Measurements from ENCODE around the gene INSC.

INSC gene

DNA sequence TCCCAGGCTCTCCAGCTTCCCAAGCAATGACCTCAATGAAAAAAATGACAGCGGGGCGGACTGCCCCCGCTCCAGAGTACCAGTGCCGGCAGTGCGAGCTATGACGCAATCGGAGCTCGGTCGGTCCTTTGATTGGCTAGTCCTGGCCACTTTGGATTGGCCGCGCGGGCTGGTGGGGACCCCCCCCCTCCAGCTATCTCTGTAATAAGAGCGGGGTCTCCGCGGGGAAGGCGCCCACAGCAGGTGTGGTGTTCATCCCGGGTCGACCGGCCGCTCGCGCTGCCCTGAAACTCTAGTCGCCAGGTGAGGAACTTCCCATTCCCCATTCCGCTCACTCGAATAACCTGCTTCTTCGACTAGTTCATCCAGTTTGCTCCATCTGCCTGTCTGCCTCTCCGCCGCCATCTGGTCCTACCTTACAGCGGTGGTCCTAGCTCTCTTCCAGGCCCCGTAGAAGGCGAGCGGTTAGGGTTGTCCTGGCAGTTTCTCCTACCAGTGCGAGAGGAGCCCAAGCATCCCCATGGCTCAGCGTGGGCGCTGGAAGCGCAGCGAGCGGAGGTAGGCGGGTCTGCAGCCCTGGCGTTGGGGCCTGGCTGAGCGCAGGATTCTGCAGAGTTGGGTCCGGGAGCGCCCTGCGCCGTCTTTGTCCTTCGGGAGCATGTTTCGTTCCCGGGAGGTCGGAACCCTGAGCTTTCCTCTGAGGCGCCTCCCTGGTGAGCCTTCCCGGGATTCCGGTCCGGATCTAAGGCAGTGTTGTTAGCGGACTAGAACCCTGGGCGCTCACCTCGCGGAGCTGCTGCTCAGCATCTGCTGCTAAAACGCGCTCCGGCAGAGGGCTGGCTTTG, 41.1 kb upstream of the INSC start, which contains the start of gene CALCB:
TSS of gene CALCB (plus strand) at position 233 of the 845 bp plus-strand sequence. CDS start 1,126 bp downstream, outside the sequence.
- Histone ChIP-seq H4K8ac (ENCODE audit: low read depth, low read length) (no peak within 1 kb of the TSS), H3K27ac (ENCODE audit: low read depth, low read length) (no peak within 1 kb of the TSS), H3K36me3 (ENCODE audit: control insufficient read depth in 1 of 2, insufficient read depth in 2 of 2, low read length in 2 of 2) (no peaks in the 10 kb centered on the region), H2AK5ac (ENCODE audit: low read length) (no peak within 1 kb of the TSS), H3K79me1 (ENCODE audit: low read length) (no peaks in the 10 kb centered on the region), H3K9me3 (ENCODE audit: insufficient read depth, low read depth, low read length) (peaks cover 8% of the 10 kb centered on the region), H3K4me1 (ENCODE audit: control insufficient read depth in 1 of 2, insufficient read depth in 2 of 2, low read length in 2 of 2) (peaks cover 3 to 9% of the 10 kb centered on the region in 2 experiments), H2BK120ac (ENCODE audit: insufficient read depth, low read length, poor library complexity) (no peak within 1 kb of the TSS), H3K9ac (ENCODE audit: low read length) (no peak within 1 kb of the TSS), H3K14ac (ENCODE audit: low read length) (no peak within 1 kb of the TSS), H3K4ac (ENCODE audit: low read depth, low read length) (no peak within 1 kb of the TSS), H3K4me2 (ENCODE audit: low read length) (peak within 1 kb of the TSS; percentile 80), H3K18ac (ENCODE audit: low read length) (no peak within 1 kb of the TSS), H3K27me3 (ENCODE audit: insufficient read depth, low read length) (no peaks in the 10 kb centered on the region), H2AFZ (ENCODE audit: insufficient read depth, low read length, poor library complexity) (no peak within 1 kb of the TSS), H2BK5ac (ENCODE audit: low read depth, low read length, poor library complexity) (no peak within 1 kb of the TSS), H4K91ac (ENCODE audit: low read depth, low read length) (no peak within 1 kb of the TSS), H3K4me3 (ENCODE audit: low read depth, low read length) (peak within 1 kb of the TSS; percentile 43), H2BK12ac (ENCODE audit: low read length) (no peak within 1 kb of the TSS), H3K79me2 (ENCODE audit: control insufficient read depth, insufficient read depth, low read length, poor library complexity) (no peaks in the 10 kb centered on the region), H4K12ac (ENCODE audit: low read depth, low read length) (no peak within 1 kb of the TSS), H3K23ac (ENCODE audit: low read length) (no peak within 1 kb of the TSS)
- WGBS (ENCODE audit: extremely low coverage, insufficient coverage, insufficient read length): no CpG with 5 or more reads among the region's 60 CpGs
- DNase-seq: peak; percentile 11 to 49

DNA sequence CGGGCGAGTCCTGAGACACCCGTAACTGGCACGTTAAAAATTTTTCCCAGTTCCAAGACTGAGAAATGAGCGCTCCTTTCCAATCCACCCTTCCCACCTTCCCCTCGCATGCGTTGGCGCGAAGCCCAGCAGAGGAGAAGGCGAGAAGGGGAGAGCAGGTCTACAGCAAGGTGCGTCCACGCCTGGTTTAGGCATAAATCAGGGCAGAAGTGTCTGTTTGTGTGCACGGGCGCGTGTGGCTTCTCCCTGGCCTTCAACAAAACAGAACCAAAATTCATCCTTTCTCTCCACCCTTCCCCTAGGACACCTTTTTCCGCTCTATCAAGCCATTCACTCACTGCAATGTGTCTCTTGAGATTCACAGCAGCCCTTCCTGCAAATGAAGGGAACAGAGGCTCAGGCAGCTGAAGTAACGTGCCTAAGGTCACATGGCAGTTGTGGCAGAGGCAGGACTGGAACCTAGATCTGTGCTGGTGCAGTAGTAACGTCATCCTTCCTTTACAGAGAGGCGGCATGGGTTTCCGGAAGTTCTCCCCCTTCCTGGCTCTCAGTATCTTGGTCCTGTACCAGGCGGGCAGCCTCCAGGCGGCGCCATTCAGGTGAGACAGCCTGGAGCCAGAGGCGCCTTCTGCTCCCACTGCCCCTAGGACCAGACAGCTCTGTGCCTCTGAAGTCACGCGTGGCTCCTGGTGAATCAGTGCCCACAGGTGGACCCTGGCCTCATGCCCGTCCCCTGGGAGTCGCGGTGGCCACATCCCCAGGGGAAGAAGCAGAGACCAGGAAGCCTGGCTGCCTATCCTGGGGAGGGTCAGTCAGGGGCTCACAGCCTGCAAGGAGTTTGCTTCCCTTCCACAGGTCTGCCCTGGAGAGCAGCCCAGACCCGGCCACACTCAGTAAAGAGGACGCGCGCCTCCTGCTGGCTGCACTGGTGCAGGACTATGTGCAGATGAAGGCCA, 40.2 kb upstream of the INSC start:
- Histone ChIP-seq H2BK120ac (ENCODE audit: insufficient read depth, low read length, poor library complexity) (no peak overlapping the region), H3K14ac (ENCODE audit: low read length) (no peak overlapping the region), H2AK5ac (ENCODE audit: low read length) (no peak overlapping the region), H3K18ac (ENCODE audit: low read length) (no peak overlapping the region), H3K4ac (ENCODE audit: low read depth, low read length) (no peak overlapping the region), H3K79me1 (ENCODE audit: low read length) (no peaks in the 10 kb centered on the region), H2BK12ac (ENCODE audit: low read length) (no peak overlapping the region), H3K9me3 (ENCODE audit: insufficient read depth, low read depth, low read length) (peaks cover 8% of the 10 kb centered on the region), H2BK5ac (ENCODE audit: low read depth, low read length, poor library complexity) (no peak overlapping the region), H3K79me2 (ENCODE audit: control insufficient read depth, insufficient read depth, low read length, poor library complexity) (no peaks in the 10 kb centered on the region), H3K23ac (ENCODE audit: low read length) (no peak overlapping the region), H3K4me1 (ENCODE audit: control insufficient read depth in 1 of 2, insufficient read depth in 2 of 2, low read length in 2 of 2) (peaks cover 3 to 9% of the 10 kb centered on the region in 2 experiments), H2AFZ (ENCODE audit: insufficient read depth, low read length, poor library complexity) (no peak overlapping the region), H4K91ac (ENCODE audit: low read depth, low read length) (no peak overlapping the region), H4K8ac (ENCODE audit: low read depth, low read length) (no peak overlapping the region), H3K27ac (ENCODE audit: low read depth, low read length) (no peak overlapping the region), H4K12ac (ENCODE audit: low read depth, low read length) (no peak overlapping the region), H3K4me2 (ENCODE audit: low read length) (peak overlapping the region; percentile 80), H3K4me3 (ENCODE audit: low read depth, low read length) (no peak overlapping the region), H3K27me3 (ENCODE audit: insufficient read depth, low read length) (no peaks in the 10 kb centered on the region), H3K36me3 (ENCODE audit: control insufficient read depth in 1 of 2, insufficient read depth in 2 of 2, low read length in 2 of 2) (no peaks in the 10 kb centered on the region), H3K9ac (ENCODE audit: low read length) (no peak overlapping the region)
- no CpG with 5 or more reads among the region's 33 CpGs for whole genome bisulfite sequencing (ENCODE audit: extremely low coverage, insufficient coverage, insufficient read length)
- peak; percentile 70 to 83 for DNase-seq

DNA sequence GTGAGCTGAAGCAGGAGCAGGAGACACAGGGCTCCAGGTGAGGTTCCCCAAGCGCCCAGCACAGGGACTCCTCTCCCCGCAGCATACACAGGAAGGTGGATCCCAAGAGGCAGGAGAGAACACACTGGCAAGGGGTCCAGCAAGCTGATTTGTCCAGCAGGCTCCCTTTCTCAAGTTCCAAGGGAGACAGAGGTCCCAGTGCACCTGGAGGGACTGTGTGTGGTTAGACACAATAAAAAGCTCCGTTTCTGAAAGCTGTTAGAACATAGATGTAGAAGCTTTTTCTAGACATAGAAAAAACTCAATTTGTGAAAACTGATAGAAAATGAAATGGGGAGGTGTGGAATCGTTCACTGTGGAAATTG, 39.6 kb upstream of the INSC start:
- Histone ChIP-seq H3K27ac (ENCODE audit: low read depth, low read length) (no peak overlapping the region), H3K9me3 (ENCODE audit: insufficient read depth, low read depth, low read length) (peaks cover 8% of the 10 kb centered on the region), H3K4me3 (ENCODE audit: low read depth, low read length) (no peak overlapping the region), H3K18ac (ENCODE audit: low read length) (no peak overlapping the region), H2BK120ac (ENCODE audit: insufficient read depth, low read length, poor library complexity) (no peak overlapping the region), H3K4me2 (ENCODE audit: low read length) (no peak overlapping the region), H3K23ac (ENCODE audit: low read length) (no peak overlapping the region), H2AK5ac (ENCODE audit: low read length) (no peak overlapping the region), H3K36me3 (ENCODE audit: control insufficient read depth in 1 of 2, insufficient read depth in 2 of 2, low read length in 2 of 2) (no peaks in the 10 kb centered on the region), H3K14ac (ENCODE audit: low read length) (no peak overlapping the region), H3K4ac (ENCODE audit: low read depth, low read length) (no peak overlapping the region), H3K79me2 (ENCODE audit: control insufficient read depth, insufficient read depth, low read length, poor library complexity) (no peaks in the 10 kb centered on the region), H2BK5ac (ENCODE audit: low read depth, low read length, poor library complexity) (no peak overlapping the region), H2BK12ac (ENCODE audit: low read length) (no peak overlapping the region), H4K12ac (ENCODE audit: low read depth, low read length) (no peak overlapping the region), H3K9ac (ENCODE audit: low read length) (no peak overlapping the region), H3K4me1 (ENCODE audit: control insufficient read depth in 1 of 2, insufficient read depth in 2 of 2, low read length in 2 of 2) (peaks cover 3 to 9% of the 10 kb centered on the region in 2 experiments), H3K27me3 (ENCODE audit: insufficient read depth, low read length) (no peaks in the 10 kb centered on the region), H3K79me1 (ENCODE audit: low read length) (no peaks in the 10 kb centered on the region), H2AFZ (ENCODE audit: insufficient read depth, low read length, poor library complexity) (no peak overlapping the region), H4K91ac (ENCODE audit: low read depth, low read length) (no peak overlapping the region), H4K8ac (ENCODE audit: low read depth, low read length) (no peak overlapping the region)
- DNase-seq: no peak
- WGBS (ENCODE audit: extremely low coverage, insufficient coverage, insufficient read length): no CpG with 5 or more reads among the region's 4 CpGs

DNA sequence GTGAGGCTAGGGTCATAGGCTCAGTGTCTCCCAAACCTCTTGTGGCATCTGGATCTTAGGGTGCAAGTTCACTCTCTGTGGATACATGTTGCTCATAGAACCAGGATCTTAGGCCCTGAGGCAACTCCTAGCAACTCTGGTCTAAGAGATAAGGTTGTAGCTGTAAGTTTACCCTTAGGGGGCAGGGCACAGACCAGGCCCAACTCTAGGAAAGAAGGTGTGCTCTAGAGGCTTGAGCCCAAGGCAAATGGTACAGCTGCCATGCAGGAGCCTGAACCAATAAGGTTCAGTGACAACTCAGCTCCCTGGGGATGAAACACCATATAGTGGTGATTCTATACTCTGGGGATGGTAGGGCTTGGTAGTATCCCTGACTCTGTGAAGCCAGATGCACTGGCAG, 23.5 kb upstream of the INSC start:
- H3K36me3 ChIP-seq (ENCODE audit: control insufficient read depth in 1 of 2, insufficient read depth in 2 of 2, low read length in 2 of 2): no peaks in the 10 kb centered on the region
- H4K8ac ChIP-seq (ENCODE audit: low read depth, low read length): no peak overlapping the region
- no peak overlapping the region for H3K27ac ChIP-seq (ENCODE audit: low read depth, low read length)
- H4K91ac ChIP-seq (ENCODE audit: low read depth, low read length): no peak overlapping the region
- H3K79me1 ChIP-seq (ENCODE audit: low read length): no peaks in the 10 kb centered on the region
- no peak overlapping the region for H3K4ac ChIP-seq (ENCODE audit: low read depth, low read length)
- no peak overlapping the region for H3K23ac ChIP-seq (ENCODE audit: low read length)
- no peak overlapping the region for H2BK12ac ChIP-seq (ENCODE audit: low read length)
- no peaks in the 10 kb centered on the region for H3K79me2 ChIP-seq (ENCODE audit: control insufficient read depth, insufficient read depth, low read length, poor library complexity)
- no peaks in the 10 kb centered on the region for H3K4me1 ChIP-seq (ENCODE audit: control insufficient read depth in 1 of 2, insufficient read depth in 2 of 2, low read length in 2 of 2)
- no peak overlapping the region for H3K4me2 ChIP-seq (ENCODE audit: low read length)
- H2AFZ ChIP-seq (ENCODE audit: insufficient read depth, low read length, poor library complexity): no peak overlapping the region
- no peak overlapping the region for H3K14ac ChIP-seq (ENCODE audit: low read length)
- H3K9ac ChIP-seq (ENCODE audit: low read length): no peak overlapping the region
- H3K9me3 ChIP-seq (ENCODE audit: insufficient read depth, low read depth, low read length): peaks cover under 1% of the 10 kb centered on the region
- H3K27me3 ChIP-seq (ENCODE audit: insufficient read depth, low read length): no peaks in the 10 kb centered on the region
- H3K4me3 ChIP-seq (ENCODE audit: low read depth, low read length): no peak overlapping the region
- no peak for DNase-seq
- H2AK5ac ChIP-seq (ENCODE audit: low read length): no peak overlapping the region
- H3K18ac ChIP-seq (ENCODE audit: low read length): no peak overlapping the region
- no peak overlapping the region for H2BK120ac ChIP-seq (ENCODE audit: insufficient read depth, low read length, poor library complexity)
- no peak overlapping the region for H2BK5ac ChIP-seq (ENCODE audit: low read depth, low read length, poor library complexity)
- H4K12ac ChIP-seq (ENCODE audit: low read depth, low read length): no peak overlapping the region

Measured in trophoblast cell (in vitro differentiated cells and primary cell).